ENCODE measurements around the gene TRMT10B.
"Not testable (repeated sequence)": the region's sequence is repeated elsewhere in the genome, so short reads cannot be mapped to it uniquely, and the experiment has no call there.

Gene TRMT10B

DNA sequence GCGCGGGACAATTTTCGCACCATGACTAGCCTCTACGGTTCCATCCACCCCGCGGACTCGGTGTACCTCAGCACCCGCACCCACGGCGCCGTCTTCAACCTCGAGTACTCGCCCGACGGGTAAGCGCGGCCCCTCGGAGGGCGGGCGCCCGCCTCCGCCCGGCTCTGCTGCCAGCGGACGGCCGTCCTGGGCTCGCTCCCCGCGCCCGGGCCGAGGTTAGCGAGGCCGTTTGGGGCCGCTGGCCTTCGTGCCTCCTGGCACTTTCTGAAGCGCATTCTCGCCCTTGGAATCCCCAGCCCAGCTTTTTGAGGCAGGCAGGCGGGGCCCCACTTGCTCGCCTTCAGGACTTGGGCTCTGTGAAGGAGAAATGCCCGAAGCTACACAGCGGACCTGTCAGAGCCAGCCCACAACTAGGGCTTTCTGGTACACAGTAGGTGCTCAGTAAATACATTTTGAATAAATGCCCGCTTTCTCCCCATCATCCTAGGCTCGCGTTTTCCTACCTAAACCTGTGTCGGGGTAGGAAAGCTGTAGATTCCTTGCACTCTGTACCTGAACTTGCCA lies 47.8 kb downstream of the TRMT10B start:
- peak; percentile 90 for DNase-seq

DNA sequence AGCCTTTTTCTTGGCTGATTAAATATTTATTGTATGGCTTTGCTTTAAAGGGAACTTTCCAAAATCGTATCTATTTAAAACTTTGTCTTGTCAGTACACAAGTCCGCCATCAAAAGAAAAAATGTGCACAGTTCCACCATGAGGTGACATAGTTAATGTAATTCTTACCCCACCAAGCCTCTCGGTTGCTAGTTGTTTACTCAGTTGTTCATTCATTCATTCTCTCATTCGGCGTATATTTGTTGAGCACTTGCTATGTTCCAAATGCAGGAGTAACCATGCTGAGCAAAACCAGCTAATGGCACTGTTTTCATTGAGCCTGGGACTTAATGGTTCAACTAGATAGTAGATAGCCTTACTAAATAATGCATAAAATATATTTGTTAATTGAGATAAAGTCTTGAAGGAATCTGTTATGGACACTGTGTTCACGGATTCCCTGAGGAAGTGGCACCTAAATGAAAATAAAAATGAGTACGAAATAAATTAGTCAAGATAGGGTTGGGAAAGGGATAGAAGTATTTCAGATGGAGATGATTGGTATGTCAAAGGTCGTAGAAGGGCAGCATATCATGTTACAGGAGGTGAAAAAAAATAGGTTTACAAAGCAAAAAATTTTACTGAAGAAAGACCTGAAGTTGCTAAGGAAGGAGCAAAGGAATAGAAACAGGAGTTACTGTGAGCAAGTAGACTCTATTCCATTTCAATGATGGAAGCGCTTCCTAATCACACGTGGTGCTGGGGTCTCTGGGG lies 48.5 kb downstream of the TRMT10B start:
- DNase-seq, result no peak

DNA sequence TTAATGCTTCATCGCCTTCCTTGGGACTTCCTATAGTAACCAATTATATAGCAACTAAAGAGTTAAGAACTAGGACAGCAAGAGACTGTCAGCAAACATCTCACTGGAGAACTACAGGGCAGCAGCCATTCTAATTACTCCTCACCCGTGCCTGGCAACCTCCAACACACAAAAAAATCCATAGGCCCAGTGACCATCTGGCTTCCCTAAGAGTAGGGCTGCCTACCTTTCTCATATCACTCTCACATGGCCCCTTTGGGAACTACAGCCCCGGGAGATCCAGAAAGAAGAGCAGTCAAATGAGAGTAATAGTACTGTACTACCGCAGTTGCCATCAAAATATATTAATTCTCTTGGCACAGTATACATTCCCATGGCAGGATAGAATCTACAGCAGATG lies 52.7 kb downstream of the TRMT10B start:
- DNase-seq, result no peak

DNA sequence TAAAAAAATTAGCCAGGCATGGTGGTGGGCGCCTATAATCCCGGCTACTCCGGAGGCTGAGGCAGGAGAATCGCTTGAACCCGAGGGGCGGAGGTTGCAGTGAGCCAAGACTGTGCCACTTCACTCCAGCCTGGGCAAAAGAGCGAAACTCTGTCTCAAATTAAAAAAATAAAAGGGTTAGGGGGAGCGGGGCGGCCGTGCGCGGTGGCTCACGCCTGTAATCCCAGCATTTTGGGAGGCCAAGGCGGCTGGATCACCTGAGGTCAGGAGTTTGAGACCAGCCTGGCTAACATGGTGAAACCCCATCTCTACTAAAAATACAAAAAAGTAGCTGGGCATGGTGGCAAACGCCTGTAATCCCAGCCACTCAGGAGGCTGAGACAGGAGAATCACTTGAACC lies 56.1 kb downstream of the TRMT10B start:
- DNase-seq, result not testable (repeated sequence)

DNA sequence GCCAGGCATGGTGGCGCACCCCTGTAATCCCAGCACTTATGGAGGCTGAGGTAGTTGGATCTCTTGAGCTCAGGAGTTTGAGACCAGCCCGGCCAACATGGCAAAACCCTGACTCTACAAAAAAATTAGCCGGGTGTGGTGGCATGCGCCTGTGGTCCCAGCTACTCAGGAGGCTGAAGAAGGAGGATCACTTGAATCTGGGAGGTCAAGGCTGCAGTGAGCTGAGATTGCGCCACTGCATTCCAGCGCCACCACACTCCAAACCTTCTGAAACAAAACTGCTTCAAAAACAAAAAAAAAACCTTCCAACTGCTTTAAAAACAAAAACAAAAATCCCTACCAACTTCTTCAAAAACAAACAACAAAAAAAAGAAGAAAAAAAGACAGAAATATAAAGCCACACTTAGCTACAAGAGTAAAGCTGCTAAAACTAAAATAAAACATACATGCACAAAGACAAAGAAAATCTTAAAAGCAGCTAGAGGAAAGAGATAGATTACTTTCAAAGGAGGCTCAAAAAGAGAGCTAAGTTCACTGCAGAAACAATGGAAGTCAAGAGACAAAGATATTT lies 58.4 kb downstream of the TRMT10B start:
- DNase-seq, result no peak

DNA sequence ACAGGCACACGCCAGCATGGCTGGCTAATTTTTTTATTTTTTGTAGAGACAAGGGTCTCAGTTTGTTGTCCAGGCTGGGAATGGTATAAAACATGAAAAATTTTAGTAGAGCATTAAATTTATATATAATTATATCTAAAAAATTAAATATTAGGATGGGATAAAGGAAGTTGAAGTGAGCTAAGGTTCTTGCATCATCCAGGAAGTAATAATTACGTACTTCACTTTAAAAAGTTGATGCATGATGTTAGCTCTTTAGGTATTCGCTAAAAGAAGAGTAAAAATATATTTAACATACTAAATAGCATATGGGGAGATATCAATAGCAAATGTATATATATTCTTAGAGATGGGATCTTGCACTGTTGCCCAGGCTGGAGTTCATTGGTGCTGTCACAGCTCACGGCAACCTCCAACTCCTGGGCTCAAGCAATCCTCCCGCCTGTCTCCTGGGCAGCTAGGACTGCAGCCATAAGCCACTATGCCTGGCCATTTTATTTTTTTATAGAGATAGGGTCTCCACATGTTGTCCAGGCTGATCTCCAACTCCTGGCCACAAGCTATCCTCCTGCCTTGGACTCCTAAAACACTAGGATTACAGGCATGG lies 59.3 kb downstream of the TRMT10B start:
- no peak for DNase-seq

GRCh38 chr9:37818849-37819248 lies 65.2 kb downstream of the TRMT10B start:
- no peak for DNase-seq

DNA sequence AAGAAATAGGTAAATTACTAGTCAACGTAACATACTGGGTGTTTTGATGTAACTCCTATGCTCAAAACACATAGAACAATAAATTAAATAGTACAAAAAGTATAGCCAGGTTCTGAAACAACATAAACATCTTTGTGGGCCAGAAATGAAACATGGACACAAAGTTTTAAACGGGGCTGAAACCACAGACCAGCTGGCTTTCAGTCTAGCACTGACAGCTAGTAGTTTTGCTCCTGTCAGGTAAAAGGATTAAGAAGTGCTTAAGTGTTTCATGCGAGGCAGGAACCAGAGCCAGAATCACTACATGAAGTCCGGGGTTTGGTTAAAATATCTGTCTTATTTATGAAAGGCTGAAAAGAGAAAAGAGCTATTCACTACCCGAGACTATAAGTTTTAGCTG lies 66.5 kb downstream of the TRMT10B start:
- DNase-seq, result no peak

DNA sequence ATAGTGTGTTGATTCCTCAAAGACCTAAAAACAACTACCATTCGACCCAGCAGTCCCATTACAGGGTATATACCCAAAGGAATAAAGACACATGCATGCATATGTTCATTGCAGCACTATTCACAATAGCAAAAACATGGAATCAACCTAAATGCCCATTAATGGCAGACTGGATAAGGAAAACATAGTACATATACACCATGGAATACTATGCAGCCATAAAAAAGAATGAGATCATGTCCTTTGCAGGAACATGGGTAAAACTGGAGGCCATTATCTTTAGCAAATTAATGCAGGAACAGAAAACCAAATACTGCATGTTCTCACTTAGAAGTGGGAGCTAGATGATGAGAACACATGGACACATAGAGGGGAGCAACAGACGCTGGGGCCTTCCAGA lies 71.6 kb downstream of the TRMT10B start:
- not testable (repeated sequence) for DNase-seq

- no peak for DNase-seq
These were observed 74.0 kb downstream of the TRMT10B start for GRCh38 chr9:37827483-37828165.

Measured in right kidney (tissue), 1 donor.